Left forelimb (tissue), 1 donor: ENCODE data around the gene FBLN2.

Experiments used
- DNase-seq: peaks from one replicate; pipeline ENCODE4 v3.0.0-alpha.2; 2018; ENCODE audit warnings: low spot score

The FBLN2 gene

GRCh38 chr3:13605555-13605954 is 56.6 kb downstream of the FBLN2 start:
- DNase-seq, result no peak

GRCh38 chr3:13607821-13608597 is 59.1 kb downstream of the FBLN2 start:
- no peak for DNase-seq

GRCh38 chr3:13608969-13609725 is 60.2 kb downstream of the FBLN2 start:
- DNase-seq, result no peak

GRCh38 chr3:13610006-13610570 is 61.2 kb downstream of the FBLN2 start:
- no peak for DNase-seq

- DNase-seq, result no peak
These were observed 62.3 kb downstream of the FBLN2 start for GRCh38 chr3:13611221-13611620.

GRCh38 chr3:13612829-13613228 is 63.9 kb downstream of the FBLN2 start:
- no peak for DNase-seq

GRCh38 chr3:13613343-13614190 is 64.6 kb downstream of the FBLN2 start:
- DNase-seq, result no peak

GRCh38 chr3:13614607-13615006 is 65.7 kb downstream of the FBLN2 start:
- DNase-seq, result no peak

- no peak for DNase-seq
These were observed 66.1 kb downstream of the FBLN2 start for GRCh38 chr3:13615019-13615528.

GRCh38 chr3:13616359-13616758 is 67.4 kb downstream of the FBLN2 start:
- no peak for DNase-seq

- DNase-seq, result no peak
These were observed 68.3 kb downstream of the FBLN2 start for GRCh38 chr3:13617097-13617738.

GRCh38 chr3:13617981-13618380 is 69.1 kb downstream of the FBLN2 start:
- no peak for DNase-seq

- DNase-seq, result no peak
These were observed 69.9 kb downstream of the FBLN2 start for GRCh38 chr3:13618836-13619235.

- DNase-seq, result no peak
These were observed 70.8 kb downstream of the FBLN2 start for GRCh38 chr3:13619661-13620230.

- DNase-seq, result no peak
These were observed 71.4 kb downstream of the FBLN2 start for GRCh38 chr3:13620281-13620680.

GRCh38 chr3:13620776-13621365 is 71.9 kb downstream of the FBLN2 start:
- no peak for DNase-seq

- no peak for DNase-seq
These were observed 72.7 kb downstream of the FBLN2 start for GRCh38 chr3:13621381-13622221.

GRCh38 chr3:13622356-13622755 is 73.4 kb downstream of the FBLN2 start:
- no peak for DNase-seq

GRCh38 chr3:13623101-13623654 is 74.3 kb downstream of the FBLN2 start:
- DNase-seq, result no peak
